GM12875 (cell line): Measurements from ENCODE around the gene PDLIM5.
A peak's percentile ranks its signal among the peaks of the same experiment; 100 is the strongest.
"Not testable (repeated sequence)": the region's sequence is repeated elsewhere in the genome, so short reads cannot be mapped to it uniquely, and the experiment has no call there.

ENCODE experiments used
- H3K4me3 ChIP-seq: one replicate; pipeline ENCODE4 v1.5.1; 2011; ENCODE audit warnings: low read depth, low read length, control low read depth
- TF ChIP-seq, protein P1 (sequence below): IDR thresholded peaks from 2 replicates; pipeline ENCODE4 v1.5.1; 2011; ENCODE audit warnings: low read depth, mild to moderate bottlenecking, control low read depth, inconsistent platforms, low read length, moderate library complexity, borderline replicate concordance; ENCODE audit not compliant: insufficient read depth

The PDLIM5 gene

DNA sequence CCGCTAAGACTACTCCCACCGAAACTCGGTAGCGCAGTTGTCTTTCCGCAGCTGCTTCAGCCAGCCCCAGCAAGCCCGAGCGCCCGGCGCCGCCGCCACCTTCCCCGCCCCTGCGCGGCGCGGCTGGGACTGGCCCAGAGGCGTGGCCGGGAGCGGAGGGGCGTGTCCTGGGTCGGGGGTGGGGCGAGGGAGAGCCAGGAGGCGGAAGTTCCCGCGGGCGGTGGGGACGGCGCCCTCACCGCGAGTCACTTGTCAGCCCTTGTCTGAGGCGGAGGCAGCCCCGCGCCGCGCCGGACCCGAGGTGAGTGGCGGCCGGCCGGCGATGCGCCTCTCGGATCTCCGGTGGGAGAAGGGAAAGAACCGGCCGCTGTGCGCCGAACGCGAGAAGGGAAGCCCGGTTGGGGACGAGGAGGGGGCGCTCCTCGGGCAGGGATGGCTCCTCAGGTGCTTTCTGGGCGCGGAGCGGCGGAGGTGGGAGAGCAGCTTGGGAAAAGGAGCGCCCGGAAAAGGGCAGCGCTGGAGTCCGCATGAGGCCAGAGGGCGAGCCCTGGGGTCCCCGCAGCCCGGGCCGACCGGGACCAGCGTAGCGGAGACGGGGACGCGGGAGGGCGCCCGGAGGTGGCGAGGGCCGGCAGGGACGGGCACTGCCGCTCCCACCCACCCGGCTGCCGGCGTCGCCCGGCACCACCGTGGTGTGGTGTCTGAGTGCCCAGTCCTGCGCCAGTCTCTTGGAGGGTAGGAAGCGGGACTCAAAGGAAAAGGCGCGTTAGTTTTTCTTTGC is at the start of gene PDLIM5:
TSS of gene PDLIM5 (plus strand) at position 248 of the 781 bp plus-strand sequence. CDS start 3,347 bp downstream, outside the sequence.
- TF ChIP-seq, protein P1, sequence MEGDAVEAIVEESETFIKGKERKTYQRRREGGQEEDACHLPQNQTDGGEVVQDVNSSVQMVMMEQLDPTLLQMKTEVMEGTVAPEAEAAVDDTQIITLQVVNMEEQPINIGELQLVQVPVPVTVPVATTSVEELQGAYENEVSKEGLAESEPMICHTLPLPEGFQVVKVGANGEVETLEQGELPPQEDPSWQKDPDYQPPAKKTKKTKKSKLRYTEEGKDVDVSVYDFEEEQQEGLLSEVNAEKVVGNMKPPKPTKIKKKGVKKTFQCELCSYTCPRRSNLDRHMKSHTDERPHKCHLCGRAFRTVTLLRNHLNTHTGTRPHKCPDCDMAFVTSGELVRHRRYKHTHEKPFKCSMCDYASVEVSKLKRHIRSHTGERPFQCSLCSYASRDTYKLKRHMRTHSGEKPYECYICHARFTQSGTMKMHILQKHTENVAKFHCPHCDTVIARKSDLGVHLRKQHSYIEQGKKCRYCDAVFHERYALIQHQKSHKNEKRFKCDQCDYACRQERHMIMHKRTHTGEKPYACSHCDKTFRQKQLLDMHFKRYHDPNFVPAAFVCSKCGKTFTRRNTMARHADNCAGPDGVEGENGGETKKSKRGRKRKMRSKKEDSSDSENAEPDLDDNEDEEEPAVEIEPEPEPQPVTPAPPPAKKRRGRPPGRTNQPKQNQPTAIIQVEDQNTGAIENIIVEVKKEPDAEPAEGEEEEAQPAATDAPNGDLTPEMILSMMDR: no peak
- H3K4me3 ChIP-seq: peak within 1 kb of the TSS; percentile 98

DNA sequence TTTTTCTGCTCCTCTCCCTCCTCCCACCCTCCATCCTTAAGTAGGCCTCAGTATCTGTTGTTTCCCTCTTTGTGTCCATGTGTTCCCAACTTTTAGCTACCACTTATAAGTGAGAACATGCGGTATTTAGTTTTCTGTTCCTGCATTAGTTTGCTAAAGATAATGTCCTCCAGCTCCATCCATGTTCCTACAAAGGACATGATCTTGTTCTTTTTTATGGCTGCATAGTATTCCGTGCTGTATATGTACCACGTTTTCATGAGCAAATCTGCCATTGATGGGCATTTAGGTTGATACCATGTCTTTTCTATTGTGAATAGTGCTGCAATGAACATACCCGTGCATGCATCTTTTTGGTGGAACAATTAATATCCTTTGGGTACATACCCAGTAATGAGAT is 49.3 kb upstream of the PDLIM5 start:
- not testable (repeated sequence) for H3K4me3 ChIP-seq

DNA sequence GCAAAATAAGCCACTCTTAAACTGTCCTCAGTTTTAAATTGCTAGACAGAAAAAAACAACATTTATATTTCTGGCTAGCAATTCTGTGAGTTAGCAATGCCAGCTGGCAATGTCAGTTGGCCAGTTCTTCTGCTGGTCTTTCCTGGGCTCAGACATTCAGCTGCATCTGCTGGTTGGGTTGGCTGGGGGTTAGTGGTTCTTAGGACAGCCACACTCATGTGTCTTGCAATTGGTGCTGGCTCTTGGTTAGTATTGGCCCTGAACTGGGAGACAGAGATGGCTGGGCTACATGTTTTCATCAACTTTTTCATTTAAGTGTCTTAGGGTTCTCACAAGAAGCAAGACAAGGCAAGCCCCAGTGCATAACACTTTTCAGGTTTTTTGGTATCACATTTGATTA is 48.0 kb upstream of the PDLIM5 start:
- TF ChIP-seq, protein P1: no peak
- no peak overlapping the region for H3K4me3 ChIP-seq

- H3K4me3 ChIP-seq: no peak overlapping the region
- TF ChIP-seq, protein P1: peak; percentile 73
These were observed 44.9 kb upstream of the PDLIM5 start for GRCh38 chr4:94406668-94407437.

DNA sequence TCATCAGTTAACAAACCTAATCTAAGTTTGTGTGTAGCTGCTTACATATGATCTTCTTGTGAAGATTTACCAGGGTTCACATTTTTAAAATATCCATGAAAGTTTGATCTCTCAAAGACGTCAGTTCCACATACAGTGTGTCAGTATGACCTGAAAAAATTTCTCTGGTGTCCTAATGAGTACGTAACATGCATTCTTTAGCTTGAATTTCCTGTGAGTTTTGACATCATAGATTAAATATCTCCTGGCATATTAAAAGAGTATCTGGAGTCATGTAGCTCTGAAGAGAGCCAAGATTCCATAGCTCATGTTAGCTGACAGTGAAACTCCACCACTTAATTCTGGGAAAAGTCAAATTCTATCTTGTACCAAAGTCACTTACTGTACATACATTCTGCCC is 43.9 kb upstream of the PDLIM5 start:
- no peak overlapping the region for H3K4me3 ChIP-seq
- TF ChIP-seq, protein P1: no peak

DNA sequence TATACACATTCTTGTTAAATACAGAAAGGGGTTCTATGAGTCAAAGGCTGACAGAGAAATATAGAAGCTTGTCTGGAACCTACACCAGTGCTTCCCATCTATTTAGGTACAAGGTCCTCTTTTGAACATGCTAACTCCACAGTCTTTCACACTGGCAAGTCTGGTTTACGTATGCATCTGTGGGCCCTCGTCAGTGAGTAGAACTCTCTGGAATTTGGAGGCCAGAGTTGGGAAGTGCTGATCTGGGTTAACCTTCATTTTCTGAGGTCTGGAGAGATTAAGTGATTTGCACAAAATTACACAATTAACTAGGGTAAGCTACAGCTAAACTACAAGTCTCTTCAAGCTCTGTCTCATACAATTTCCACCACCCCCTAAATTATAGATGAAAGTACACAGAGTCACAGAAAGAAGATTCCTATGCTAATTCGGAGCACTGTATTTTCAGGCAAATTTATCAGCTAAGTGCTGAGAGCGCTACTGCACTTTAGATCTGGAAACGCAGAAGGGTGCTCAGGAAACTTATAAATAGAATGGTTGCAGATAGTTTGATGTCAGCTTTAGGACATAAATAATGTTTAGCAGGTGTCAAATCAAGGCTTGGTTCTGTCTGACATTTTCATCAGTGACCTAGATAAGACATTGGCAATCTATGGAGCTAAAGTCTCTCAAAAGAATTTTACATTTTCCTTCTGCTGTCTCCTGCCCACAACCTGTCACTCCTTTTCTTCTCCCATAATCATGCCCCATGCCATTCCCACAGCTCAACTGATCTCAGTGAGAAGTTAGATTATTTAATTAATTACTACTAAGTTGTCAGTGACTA is 43.0 kb upstream of the PDLIM5 start:
- TF ChIP-seq, protein P1: no peak
- no peak overlapping the region for H3K4me3 ChIP-seq

GRCh38 chr4:94409375-94409679 is 42.4 kb upstream of the PDLIM5 start:
- TF ChIP-seq, protein P1: no peak
- H3K4me3 ChIP-seq: no peak overlapping the region
